NCI-H1417 (cell line): ENCODE measurements around the gene RNF224.

Source experiments
- DNase-seq, 3 experiments: peaks; one replicate each; lab custom pipeline; 2025; lab: John Stamatoyannopoulos, UW

RNF224 gene

GRCh38 chr9:137254624-137255447, 27.5 kb downstream of the RNF224 start, which contains the start of gene NELFB:
NELFB (plus strand) TSS chr9:137255327.
- peak; percentile 85 to 95 (median 94) for DNase-seq

GRCh38 chr9:137255448-137256114, 28.3 kb downstream of the RNF224 start:
- DNase-seq, result peak in 1 of 3 experiments; percentile 80

GRCh38 chr9:137256362-137256761, 29.1 kb downstream of the RNF224 start:
- no peak for DNase-seq

GRCh38 chr9:137256856-137257255, 29.6 kb downstream of the RNF224 start:
- DNase-seq, result no peak

- peak in 2 of 3 experiments; percentile 17 to 53 for DNase-seq
Measured at GRCh38 chr9:137262173-137262908, 35.0 kb downstream of the RNF224 start.

GRCh38 chr9:137262909-137263285, 35.6 kb downstream of the RNF224 start:
- DNase-seq, result no peak

- no peak for DNase-seq
Measured at GRCh38 chr9:137263506-137263905, 36.2 kb downstream of the RNF224 start.

- DNase-seq, result no peak
Measured at GRCh38 chr9:137264067-137264466, 36.8 kb downstream of the RNF224 start.

GRCh38 chr9:137265496-137266161, 38.3 kb downstream of the RNF224 start:
- DNase-seq, result no peak

- DNase-seq, result no peak
Measured at GRCh38 chr9:137266162-137266527, 38.8 kb downstream of the RNF224 start.

- DNase-seq, result no peak
Measured at GRCh38 chr9:137266585-137267453, 39.5 kb downstream of the RNF224 start.

GRCh38 chr9:137267933-137268355, 40.6 kb downstream of the RNF224 start:
- no peak for DNase-seq

GRCh38 chr9:137268538-137269201, 41.4 kb downstream of the RNF224 start:
- no peak for DNase-seq

GRCh38 chr9:137269231-137269772, 42.0 kb downstream of the RNF224 start:
- DNase-seq, result no peak

- DNase-seq, result no peak
Measured at GRCh38 chr9:137270929-137271695, 43.8 kb downstream of the RNF224 start.

- DNase-seq, result no peak
Measured at GRCh38 chr9:137271696-137272076, 44.4 kb downstream of the RNF224 start.

- DNase-seq, result no peak
Measured at GRCh38 chr9:137272241-137273094, 45.2 kb downstream of the RNF224 start.

GRCh38 chr9:137273095-137273490, 45.8 kb downstream of the RNF224 start:
- peak; percentile 4 to 67 (median 51) for DNase-seq
